T-helper 2 cell (primary cell): ENCODE measurements around the gene HDHD3.
"Not testable (repeated sequence)": the region's sequence is repeated elsewhere in the genome, so short reads cannot be mapped to it uniquely, and the experiment has no call there.

Source experiments
- DNase-seq, 5 experiments: peaks; one replicate each; pipeline versions ENCODE4 v3.0.0 to v3.0.0-alpha.2; 2012 to 2022

HDHD3 gene

DNA sequence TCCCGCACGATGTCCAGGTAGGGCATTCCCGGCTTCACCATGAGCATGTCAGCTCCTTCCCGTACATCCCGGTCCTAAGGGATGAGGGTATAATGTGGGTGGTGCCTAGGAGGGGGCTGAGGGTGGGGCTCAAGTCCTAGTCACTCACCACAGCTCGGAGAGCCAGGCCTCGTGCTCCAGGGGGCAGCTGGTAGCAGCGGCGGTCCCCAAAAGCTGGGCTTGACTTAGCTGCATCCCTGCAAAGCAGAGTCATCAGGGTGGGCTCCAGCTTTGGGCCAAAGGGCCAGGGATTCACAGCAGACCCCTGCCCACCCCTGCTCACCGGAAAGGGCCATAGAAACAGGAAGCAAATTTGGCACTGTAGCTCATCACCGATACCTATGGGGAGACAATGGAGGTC, 12.7 kb upstream of the HDHD3 start:
- DNase-seq, result no peak

DNA sequence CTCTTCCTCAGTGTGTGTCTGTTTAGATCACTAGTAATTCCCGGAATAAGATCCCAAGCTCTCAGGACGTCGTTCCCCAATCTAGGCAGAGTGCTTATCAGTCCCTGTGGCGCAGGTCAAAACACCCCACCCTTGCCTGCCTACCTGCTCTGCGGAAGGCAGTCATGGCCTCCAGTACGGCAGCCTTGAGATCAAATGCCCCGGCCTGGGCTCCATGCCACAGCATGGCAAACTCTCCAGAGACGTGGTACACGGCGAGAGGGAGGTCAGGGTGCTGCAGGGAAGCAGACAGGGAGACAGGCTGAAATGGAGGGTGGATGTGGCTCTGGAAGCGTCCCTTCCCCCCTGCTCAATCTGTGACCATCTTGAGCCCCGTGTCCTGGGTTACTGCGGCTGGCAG, 12.0 kb upstream of the HDHD3 start:
- DNase-seq, result no peak

DNA sequence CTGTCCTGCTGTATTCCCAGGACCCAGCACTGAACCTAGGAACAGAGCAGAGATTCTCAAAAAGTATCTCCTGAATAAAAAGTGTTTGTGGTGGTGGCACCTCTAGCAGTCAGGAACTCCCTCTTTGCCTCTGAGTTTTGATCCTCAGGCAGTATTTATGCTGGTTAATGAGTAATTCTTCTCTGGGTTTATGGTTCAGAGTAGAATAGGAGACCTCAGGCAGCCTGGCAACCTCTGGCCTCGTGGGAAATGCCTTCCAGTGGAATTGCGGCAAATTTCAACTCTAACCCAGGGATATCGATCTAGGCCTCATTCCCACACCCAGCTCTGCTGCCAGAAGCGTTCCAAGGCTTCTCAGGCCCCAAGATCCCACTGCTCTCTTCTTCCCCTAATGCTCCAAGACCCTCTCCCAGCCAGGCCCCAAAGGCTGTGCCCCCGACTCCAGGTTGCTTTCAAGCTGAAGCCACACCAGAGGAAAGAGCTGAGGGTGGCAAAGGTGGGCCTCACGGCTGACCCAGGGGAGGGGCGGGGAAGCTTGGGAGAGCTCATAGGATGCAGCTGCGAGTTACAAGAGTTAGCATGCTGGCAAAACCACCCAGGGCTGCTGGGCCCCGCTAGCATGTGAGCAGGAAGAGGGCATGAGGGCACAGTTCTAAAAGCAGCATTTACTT, 10.9 kb upstream of the HDHD3 start:
- no peak for DNase-seq

DNA sequence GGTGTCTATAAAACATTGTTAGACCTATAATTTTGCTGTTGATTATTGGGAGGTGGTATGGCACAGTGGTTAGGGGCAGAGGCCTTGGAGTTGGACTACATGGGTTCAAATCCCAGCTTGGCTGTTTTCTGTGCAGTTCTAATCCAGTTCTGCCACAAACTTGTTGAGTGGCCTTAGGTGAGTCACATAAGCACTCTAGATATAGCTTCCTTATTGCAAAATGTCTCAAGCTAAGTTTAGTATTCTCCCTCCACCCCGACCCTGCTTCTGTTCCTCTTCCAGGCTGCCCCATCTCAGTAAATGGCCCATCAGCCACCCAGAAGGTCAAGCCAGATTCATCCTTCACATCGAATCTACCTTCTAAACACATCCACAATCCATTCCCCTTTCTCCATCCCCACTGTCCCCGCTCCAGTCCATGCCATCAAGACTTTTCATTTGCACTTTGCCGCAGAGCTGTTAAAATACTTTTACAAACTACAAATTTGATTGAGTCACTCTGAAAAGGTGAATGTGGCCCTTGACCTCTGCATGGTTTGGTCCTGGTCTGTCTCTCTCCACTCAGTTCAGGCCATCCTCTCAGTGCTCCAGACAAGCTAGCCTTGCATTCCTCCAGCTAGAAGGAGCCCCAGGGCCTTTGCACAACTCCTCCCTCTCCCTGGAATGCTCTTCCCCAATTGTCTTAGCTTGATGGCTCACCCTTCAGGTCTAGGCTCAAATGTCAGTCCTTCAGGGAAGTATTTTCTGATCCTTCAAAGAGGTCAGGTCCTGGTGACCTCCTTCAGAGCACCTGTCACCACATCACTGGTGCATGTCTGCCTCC, 10.0 kb upstream of the HDHD3 start:
- DNase-seq, result no peak

DNA sequence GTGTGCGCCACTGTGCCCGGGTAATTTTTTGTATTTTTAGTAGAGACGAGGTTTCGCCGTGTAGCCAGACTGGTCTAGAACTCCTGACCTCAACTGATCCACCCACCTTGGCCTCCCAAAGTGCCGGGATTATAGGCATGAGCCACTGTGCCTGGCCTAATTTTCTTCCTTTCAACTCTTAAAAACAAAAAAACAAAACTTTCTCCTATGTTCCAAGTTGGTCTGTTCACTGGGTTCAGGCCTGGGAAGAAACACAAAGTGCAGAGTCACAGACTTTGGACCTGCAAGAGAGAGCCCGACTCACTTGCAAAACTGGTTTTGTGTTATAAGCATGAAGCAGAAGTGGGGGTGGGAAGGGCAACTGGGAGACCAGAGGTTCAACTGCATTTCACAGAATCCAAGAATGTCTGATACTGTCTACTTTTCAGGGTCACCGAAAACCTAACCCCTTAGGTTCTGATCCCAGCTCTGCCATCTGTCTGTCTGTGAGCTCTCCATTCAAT, 5.2 kb upstream of the HDHD3 start:
- no peak for DNase-seq

DNA sequence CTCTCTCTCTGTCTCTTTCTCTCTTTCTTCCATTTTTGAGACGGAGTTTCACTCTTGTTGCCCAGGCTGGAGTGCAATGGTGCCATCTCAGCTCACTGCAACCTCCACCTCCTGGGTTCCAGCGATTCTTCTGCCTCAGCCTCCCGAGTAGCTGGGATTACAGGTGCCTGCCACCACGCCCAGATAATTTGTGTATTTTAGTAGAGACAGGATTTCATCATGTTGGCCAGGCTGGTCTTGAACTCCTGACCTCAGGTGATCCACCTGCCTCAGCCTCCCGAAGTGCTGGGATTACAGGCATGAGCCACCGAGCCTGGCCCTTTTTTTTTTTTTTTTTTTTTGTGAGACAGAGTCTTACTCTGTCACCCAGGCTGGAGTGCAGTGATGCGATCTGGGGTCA, 4.7 kb upstream of the HDHD3 start:
- DNase-seq, result not testable (repeated sequence)

DNA sequence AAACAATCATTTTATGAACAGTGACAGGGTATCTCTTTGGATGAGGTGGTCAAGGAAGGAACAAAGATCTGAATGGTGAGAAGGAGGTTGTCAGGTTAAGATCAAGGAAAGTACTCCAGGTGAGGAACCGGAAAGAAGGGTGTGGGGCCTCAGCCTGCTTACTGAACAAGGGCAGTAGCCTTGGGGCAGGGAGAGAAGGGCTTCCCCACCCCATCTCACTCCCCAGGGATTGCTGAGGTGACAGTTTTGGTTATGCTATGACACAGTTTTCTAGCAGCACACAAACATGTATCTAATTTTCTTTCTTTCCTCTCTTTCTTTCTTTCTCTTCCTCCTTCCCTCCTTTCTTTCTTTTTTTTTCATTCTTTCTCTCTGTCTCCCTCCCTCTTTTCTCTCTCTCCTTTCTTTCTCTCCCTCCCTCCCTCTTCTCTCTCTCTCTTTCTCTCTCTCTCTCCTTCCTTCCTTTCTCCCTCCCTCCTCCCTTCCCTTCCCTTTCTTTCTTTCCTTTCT, 4.1 kb upstream of the HDHD3 start:
- DNase-seq, result no peak

DNA sequence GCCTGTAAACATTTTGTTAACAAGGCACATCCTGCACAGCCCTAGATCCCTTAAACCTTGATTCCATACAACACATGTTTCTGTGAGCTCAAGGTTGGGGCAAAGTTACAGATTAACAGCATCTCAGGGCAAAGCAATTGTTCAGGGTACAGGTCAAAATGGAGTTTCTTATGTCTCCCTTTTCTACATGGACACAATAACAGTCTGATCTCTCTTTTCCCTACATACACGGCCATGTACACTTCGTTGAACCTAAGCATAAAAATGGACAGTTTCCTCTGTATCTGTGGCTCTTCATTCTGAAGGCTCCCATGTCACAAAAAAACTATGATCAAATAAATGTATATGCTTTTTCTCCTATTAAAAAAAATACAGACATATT, 3.0 kb upstream of the HDHD3 start:
- not testable (repeated sequence) for DNase-seq

DNA sequence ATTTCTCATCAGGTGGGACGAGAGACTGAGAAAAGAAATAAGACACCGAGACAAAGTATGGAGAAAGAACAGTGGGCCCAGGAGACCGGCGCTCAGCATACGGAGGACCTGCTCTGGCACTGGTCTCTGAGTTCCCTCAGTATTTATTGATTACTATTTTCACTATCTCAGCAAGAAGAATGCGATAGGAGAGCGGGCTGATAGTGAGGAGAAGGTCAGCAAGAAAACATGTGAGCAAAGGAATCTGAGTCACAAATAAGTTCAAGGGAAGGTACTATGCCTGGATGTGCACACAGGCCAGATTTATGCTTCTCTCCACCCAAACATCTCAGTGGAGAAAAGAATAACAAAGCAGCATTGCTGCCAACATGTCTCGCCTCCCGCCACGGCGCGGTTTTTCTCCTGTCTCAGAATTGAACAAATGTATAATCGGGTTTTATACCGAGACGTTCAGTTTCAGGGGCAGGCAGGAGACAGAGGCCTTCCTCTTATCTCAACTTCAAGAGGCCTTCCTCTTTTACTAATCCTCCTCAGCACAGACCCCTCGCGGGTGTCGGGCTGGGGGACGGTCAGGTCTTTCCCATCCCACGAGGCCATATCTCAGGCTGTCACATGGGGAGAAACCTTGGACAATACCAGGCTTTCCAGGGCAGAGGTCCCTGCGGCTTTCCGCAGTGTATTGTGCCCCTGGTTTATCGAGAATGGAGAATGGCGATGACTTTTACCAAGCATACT, 2.5 kb upstream of the HDHD3 start:
- not testable (repeated sequence) for DNase-seq

DNA sequence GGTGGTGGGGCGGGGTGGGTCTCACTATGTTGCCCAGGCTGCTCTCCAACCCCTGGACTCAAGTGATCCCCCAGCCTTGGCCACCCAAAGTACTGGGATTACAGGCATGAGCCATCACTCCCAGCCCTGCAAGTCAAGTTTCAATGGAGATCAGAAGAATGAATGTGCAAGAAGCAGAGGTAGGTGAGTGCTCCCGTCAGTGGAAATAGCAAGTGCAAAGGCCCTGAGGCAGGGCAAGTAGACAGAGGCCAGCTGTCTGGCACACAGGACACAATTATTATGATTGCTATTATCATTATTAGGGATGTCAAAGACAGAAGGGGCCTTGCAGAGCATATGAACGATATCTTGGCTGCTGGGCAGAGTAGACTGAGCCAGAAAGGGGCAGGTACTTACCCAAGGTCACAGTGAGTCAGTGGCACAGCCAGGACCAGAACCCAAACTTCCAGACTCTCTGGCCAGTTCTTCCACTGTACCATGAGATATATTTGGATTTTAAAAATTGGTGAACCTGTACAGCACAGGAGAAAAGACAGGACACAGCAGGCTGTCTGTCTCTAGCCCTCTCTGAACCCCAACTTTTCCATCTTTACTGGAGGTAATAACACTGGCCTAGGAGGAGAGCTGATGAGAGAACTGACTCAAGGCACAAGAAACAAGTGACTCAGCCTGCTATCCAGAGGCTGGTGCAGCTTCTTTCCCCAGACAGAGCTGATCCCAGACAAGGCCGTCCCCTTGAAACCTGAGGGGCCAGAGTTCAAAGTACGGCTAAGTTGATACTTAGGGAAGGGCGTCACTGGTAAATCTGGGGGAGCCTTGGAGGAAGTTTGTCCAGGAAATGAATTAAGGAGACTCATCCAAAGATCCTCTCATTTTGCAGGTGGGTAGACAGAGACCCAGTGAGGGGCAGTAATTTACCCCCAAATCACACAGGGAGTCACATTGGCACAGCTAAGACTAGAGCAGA, 1.4 kb downstream of the HDHD3 start:
- DNase-seq, result no peak

DNA sequence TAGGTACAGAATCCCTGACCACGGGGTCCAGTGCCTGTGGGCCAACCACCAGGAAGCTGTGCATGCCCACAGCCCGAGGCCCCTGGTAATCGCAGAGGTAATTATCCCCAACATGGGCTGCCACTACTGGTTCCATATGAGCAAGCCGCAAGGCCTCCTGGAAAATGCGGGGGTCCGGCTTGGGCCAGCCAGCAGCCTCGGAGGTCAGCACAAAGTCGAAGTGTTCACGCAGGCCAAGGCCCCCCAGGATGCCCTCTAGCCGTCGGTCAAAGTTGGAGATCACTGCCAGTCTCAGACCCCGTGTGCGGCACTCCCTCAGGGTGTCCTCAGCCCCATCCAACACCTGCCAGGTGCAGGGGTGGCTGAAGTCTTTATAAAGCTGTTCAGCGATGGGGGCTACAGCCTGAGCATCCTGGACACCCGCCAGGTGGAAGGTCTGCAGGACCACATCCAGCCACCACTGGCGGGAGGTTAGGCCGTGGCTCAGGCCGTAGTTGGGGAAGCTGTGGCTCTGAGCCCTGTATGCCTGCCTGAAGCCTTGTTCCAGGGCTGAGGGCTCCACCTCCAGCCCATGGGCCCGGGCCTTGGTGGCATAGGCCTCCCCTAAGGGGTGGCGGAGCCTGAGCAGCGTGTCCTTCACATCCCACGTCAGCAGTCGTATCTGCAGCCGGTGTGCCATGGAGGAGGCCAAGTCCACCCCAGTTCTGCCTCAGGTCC, 3.0 kb downstream of the HDHD3 start:
- DNase-seq, result no peak

DNA sequence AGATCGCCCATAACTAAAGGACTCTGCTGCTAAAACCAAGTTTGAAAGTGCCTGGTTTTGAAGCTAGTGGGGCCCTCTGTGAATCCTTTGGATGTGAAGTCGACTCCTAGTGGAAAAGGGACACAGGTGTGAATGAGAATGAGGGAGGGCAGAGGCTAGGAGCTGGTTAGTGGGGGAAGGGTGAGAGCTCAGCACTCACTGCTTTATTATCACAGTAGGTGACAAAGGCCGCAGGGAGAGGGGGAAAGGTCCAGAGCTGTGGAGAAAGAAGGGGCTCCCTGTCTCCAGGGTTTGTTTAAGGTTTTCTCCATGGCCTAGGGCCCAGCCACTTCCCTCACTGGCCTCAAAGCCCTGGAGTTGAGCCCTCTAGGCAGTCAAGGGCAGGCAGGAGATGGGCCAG, 3.5 kb downstream of the HDHD3 start:
- no peak for DNase-seq

DNA sequence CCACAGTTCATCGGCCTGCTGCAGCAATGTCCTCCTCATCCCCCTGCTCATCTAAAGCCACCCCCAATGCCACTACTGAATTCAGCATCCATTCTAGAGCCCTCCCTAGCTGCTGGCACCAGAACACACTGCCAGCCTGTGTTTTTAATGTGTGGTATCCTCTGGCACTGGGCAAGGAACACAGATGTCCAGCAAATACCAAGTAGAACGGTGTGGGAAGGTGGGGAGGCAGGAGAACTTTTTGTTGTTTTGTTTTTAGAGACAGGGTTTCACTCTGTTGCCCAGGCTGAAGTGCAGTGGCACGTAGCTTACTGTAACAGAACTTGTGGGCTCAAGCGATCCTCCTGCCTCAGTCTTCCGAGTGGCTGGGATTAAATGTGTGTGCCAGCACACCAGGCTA, 4.7 kb downstream of the HDHD3 start:
- DNase-seq, result no peak

DNA sequence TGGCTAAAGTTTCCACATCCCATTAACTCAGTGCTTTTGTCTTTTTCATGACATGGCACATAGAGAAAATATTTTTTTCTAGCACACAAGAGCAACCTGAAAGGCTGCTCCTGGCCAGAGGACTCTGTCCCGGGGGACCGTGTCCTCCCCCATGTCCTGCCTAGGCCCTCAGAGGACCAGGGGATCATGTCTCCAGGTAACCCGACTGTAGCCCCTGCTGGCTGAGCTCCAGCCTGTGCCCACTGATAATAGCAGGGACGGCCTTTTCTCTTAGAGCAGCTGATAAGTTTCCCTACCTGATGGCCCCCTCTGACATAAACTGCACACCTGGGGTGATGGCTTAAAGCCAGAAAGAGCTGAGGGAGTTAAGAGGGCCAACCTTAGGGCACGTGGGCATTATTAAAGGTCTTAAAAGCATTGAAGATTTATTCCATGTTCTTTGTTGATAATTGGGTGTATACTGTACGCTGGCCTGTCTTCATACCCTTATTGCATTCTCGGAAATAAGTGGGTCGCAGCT, 5.9 kb downstream of the HDHD3 start:
- DNase-seq, result no peak

DNA sequence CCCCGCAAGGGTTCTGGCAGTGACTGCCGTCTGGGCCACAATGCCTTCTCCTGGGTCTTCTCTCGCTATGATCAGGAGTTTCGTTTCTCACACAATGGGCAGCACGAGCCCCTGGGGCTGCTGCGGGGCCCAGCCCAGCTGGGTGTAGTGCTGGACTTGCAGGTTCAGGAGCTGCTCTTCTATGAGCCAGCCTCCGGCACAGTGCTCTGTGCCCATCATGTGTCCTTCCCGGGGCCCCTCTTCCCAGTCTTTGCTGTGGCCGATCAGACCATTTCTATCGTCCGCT, 7.0 kb downstream of the HDHD3 start:
- DNase-seq, result no peak

DNA sequence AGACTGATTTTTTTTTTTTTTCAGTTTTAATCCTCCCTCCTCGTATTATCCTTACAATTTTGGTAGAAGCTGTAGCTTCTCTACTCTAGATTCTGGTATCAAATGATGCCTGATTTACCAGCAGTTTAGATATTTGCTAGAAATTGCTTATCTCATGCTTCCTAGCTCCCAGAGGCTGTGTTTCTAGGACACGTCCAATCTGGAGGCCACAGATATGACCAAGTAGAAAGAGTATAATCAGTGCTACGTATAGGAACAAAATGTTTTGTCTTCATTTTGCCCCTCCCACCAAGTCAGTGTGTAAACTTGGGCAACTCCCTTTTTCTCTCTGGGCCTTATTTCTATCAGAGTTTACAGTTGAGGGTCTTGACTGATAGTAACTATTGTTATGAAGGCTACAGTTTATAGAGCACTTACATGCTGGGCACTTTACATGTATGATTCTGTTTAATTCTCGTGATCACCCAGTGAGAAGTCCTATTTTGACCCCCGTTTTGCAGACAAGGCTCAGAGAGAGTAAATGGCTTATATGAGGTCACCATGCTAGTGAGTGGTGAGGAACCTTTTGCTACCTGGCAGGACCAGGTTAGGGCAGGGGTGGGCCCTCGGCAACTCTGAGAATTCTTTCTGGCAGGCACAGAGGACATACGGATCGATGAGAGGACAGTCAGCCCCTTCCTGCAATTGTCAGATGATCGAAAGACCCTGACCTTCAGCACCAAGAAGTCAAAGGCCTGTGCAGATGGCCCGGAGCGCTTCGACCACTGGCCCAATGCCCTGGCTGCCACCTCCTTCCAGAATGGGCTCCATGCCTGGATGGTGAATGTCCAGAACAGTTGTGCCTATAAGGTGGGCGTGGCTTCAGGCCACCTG, 7.6 kb downstream of the HDHD3 start:
- DNase-seq, result no peak

DNA sequence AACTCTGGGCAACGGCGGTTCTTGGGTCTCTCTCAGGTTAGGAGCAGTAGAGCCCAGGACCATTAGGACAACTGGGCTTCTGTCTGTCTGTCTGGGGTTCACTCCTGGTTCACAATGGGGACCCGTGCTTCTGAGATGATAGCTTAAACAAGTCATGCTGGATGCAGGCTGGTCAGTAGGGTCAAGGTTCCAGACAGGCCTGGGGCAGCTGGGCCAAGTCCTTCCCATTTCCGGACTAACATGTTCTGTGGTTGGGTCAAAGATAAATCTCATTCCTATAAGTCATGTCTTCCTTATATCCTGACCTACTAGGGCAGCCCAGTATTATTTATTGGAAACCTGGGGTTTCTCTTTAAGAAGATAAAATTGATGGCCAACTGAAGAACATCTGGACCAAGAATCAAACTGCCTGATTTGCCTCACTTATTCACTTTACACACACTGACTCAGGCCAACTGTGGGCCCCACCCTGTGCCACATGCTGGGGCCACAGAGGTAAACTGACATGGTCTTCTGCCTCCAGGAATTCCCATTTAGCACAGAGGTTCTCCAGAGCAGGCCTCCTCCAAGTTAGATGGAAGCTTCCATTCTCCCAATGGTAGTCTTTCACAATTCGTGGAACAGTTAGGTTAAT, 8.3 kb downstream of the HDHD3 start:
- no peak for DNase-seq

DNA sequence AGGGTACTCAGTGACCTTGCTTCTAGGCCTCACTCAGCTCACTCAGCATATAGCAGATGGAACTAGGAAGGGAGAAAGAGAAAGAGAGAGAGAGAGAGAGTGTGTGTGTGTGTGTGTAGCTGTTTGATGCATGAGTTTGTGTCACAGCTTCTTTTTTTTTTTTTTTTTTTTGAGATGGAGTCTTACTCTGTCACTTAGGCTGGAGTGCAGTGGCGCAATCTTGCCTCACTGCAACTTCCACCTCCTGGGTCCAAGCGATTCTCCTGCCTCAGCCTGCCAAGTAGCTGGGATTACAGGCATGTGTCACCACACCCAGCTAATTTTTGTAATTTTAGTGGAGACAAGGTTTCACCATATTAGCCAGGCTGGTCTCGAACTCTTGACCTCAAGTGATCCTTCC, 11.1 kb downstream of the HDHD3 start:
- DNase-seq, result not testable (repeated sequence)

DNA sequence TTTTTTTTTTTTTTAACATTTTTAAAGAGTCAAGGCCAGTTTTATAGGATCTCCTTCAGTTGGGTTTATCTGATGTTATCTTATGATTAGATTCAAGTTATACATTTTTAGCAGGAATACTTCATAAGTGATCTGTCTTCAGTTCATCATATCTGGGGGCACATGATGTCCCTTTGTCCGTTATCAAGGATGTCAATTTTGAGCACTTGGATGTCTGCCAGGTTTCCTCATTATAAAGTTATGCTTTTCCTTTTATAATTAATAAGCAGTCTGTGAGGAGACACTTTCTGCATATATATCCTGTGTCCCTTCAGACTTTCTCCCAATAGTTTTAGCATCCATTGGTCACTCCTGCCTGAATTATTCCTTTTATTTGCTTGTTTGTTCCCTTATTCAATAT, 11.8 kb downstream of the HDHD3 start:
- DNase-seq, result no peak

DNA sequence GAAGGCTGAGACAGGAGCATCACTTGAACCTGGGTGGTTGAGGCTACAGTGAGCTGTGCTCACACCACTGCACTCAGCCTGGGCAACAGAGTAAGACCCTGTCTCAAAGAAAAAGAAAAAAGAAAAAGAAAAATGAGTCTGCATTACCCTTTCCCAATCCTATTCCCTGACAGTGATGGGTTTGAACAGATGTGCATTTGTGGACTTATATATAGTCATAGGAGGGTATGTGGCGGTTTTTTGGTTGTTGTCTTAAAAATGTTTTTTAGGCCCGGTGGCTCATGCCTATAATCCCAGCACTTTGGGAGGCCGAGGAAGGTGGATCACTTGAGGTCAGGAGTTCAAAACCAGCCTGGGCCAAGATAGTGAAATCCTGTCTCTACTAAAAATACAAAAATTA, 13.4 kb downstream of the HDHD3 start:
- no peak for DNase-seq
